GM18511 (cell line): ENCODE measurements around the gene BIRC2.
A peak's percentile ranks its signal among the peaks of the same experiment; 100 is the strongest.

Experiments used
- ATAC-seq: cut with Tn5 transposase; IDR thresholded peaks from one replicate; pipeline ENCODE4 v1.9.1; 2021; ENCODE audit warnings: mild to moderate bottlenecking, moderate library complexity; ENCODE audit not compliant: unreplicated experiment

BIRC2 gene

DNA sequence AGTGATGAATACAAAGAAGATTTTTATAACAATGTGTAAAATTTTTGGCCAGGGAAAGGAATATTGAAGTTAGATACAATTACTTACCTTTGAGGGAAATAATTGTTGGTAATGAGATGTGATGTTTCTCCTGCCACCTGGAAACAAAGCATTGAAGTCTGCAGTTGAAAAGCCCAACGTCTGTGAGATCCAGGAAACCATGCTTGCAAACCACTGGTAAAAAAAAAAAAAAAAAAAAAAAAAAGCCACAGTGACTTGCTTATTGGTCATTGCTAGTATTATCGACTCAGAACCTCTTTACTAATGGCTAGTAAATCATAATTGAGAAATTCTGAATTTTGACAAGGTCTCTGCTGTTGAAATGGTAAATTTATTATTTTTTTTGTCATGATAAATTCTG lies 24.5 kb upstream of the BIRC2 start:
- ATAC-seq: no peak

DNA sequence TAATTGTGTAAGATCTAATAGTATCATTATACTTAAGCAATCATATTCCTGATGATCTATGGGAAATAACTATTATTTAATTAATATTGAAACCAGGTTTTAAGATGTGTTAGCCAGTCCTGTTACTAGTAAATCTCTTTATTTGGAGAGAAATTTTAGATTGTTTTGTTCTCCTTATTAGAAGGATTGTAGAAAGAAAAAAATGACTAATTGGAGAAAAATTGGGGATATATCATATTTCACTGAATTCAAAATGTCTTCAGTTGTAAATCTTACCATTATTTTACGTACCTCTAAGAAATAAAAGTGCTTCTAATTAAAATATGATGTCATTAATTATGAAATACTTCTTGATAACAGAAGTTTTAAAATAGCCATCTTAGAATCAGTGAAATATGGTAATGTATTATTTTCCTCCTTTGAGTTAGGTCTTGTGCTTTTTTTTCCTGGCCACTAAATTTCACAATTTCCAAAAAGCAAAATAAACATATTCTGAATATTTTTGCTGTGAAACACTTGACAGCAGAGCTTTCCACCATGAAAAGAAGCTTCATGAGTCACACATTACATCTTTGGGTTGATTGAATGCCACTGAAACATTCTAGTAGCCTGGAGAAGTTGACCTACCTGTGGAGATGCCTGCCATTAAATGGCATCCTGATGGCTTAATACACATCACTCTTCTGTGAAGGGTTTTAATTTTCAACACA lies 23.3 kb upstream of the BIRC2 start:
- ATAC-seq: no peak

DNA sequence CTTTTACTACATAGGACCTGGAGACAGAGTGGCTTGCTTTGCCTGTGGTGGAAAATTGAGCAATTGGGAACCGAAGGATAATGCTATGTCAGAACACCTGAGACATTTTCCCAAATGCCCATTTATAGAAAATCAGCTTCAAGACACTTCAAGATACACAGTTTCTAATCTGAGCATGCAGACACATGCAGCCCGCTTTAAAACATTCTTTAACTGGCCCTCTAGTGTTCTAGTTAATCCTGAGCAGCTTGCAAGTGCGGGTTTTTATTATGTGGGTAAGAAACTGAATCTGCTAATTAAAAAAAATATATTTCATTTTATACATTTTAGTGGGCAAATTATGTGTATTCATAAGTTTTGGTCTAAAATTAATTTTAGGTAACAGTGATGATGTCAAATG lies 21.9 kb upstream of the BIRC2 start:
- ATAC-seq: no peak

DNA sequence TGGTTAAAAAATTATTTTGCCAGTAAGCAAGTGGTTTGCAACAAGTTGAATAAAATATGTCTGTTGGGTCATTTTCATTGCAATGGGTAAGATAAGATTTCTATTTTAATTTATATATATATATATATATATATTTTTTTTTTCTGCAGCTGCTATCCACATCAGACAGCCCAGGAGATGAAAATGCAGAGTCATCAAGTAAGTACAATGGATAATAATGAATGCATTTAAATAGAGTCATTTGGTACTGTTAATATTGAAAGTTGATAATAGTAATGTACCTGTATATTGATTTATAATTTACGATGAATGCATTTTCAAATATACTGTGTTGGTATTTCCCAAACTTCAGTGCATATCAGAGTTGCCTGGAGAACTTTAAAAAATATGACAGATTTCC lies 18.3 kb upstream of the BIRC2 start:
- ATAC-seq: no peak

DNA sequence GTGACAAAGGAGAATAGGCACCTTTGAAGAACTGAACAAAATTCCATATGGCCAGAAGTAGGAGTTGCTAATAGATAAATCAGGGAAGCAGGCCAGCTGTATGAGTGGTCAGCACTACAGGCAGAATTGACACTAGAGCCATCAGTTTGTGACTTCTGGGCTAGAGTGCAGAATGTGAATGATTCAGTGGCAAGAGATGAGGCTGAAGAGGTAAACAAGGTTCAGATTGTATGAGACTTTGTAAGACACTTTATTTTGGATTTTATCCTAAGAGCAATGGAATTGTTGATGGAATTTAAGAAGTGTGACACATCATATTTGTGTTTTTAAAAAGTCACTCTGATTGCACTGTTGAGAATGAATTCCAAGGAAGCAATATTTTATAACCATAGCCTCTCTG lies 16.8 kb upstream of the BIRC2 start:
- ATAC-seq: no peak

DNA sequence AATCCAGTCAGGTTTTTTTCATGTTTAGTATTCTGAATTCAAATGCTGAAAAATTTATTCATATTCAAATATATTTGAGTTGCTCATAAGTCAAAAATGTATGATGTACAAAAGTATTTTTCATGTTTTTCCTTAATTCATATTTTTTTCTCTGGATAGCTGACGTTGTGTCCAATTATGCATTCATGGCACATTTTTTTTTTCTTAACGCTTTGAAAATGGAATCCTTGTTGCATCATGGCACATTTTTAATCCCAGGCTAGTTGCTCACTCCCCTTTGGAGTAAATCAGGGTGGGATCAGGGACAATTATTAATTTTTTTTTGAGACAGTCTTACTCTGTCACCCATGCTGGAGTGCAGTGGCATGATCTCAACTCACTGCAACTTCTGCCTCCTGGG lies 15.7 kb upstream of the BIRC2 start:
- ATAC-seq: no peak

DNA sequence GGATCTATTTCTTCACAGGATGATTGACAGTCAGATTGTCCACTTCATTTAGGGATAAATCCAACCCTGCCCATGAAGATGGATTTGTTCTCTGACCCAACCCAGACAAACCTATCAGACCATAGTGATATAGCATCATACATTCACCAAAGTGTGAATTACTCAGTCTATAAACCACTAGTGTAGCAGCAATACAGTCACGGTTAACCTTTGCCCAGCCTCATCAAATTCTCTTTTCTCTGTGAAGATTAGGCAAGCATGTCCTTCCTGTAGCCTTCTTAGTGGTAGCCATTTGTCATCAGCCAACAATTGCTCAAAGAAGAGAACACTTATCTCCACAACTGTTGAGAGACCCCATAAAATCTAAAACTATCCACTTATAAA lies 14.4 kb upstream of the BIRC2 start:
- ATAC-seq: no peak

DNA sequence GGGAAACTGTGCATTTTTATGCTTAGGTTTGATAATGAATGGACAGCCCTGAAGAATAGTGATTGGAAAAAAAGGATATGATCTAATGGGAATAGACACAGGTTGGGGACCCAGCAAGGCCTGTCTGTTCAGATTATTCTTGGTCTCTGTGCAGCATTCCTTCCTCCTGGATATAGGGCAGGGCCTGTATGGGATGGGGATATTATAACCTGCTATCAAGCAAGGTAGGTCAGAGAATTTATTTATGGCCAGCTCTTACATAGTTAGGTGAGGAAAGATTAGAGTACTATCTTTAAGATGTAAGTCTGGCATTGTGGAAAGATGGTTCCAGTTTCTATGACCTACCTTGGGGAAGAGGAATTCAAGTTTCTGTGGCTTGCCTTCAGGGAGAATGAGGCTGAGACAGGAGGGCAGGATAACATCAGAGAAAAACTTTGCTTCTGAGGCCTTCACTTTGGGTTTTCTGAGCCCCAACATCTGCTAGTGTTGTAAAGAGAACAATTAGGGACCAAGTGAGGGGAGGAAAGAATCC lies 8.5 kb upstream of the BIRC2 start:
- no peak for ATAC-seq

DNA sequence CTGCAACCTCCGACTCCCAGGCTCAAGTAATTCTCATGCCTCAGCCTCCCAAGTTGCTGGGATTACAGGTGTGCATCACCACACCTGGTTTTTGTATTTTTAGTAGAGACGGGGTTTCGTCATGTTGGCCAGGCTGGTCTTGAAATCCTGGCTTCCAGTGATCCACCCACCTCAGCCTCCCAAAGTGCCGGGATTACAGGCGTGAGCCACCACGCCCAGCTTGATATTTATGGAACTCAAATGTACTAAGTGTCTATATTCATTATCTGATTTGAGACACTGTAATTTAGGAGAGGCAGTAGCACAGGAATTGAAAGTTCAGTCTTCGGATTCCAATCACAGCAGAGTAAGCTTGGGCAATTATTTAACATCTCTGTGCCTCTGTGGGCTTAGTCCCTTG lies 5.7 kb upstream of the BIRC2 start:
- ATAC-seq: peak; percentile 18

DNA sequence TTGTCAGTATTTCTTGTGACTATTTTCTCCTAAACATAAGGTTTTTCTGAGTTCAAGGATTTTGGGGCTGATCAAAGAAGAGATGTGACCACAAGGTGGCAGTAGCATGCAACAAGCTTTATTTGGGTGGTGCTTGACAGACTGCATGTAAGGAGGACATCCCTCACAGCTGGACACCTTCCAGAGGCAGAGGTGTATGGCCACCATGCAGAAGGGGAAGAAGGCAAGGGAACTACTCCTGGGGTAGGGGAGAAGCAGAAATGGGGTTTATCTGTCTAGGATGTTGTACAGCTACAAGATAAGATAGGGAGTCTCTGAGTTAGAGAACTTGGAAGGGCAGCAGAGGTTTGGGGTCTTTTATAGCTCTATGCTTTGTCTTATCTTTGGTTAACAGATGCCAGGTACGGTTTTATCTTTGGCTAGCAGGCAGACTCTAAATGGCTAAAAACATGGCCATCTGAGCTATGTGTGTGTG lies 5.1 kb upstream of the BIRC2 start:
- ATAC-seq: peak; percentile 49

DNA sequence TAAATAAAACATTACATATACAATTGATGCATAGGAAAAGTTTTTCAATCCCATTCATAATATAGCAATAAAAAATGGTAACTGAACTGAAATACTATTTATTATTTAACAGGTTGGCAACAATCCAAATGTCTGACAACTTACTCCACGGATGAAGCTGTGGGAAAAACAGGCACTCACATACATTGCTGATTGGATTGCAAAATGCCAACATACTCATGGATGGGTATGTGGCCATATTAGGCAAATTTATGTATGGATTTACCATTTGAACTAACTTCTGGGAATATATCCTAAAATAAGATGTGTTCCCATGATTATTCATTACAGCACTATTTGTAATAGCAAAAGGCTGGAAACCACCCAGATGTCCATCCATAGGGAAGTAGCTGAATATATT lies 3.2 kb upstream of the BIRC2 start:
- ATAC-seq: no peak

DNA sequence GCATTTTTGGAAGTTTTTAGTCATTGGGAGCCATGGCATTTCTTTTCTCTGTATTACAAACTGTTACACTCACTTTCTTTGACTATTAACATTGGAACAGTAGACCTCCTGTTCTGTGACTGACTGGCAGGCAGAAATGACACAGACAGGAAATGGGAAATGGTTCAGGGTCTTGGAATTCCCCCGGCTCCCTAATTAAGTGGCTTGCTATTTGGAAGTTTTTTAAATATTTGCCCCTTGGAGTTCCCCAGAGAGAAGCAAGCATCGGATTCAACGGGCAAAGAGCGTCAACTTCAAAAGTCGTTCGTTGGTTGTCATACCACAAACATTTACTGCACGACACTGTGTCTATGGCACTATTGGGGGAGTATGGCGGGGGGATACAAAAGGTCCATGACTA lies 1.1 kb upstream of the BIRC2 start:
- ATAC-seq: no peak

DNA sequence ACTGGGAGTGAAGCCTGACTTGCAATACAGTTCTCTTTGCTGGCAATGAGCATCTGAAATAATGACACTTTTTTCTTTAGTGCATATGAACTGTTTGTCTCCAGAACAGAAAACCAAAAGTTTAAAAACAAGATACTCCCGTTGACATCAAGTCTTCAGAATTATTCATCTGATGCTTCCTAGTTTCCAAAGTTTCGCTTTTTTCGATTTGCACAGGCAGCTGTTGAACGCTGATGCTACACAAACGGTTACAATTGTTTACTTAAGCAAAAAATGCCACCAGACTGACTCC lies 612 bp upstream of the BIRC2 start:
- ATAC-seq: no peak

DNA sequence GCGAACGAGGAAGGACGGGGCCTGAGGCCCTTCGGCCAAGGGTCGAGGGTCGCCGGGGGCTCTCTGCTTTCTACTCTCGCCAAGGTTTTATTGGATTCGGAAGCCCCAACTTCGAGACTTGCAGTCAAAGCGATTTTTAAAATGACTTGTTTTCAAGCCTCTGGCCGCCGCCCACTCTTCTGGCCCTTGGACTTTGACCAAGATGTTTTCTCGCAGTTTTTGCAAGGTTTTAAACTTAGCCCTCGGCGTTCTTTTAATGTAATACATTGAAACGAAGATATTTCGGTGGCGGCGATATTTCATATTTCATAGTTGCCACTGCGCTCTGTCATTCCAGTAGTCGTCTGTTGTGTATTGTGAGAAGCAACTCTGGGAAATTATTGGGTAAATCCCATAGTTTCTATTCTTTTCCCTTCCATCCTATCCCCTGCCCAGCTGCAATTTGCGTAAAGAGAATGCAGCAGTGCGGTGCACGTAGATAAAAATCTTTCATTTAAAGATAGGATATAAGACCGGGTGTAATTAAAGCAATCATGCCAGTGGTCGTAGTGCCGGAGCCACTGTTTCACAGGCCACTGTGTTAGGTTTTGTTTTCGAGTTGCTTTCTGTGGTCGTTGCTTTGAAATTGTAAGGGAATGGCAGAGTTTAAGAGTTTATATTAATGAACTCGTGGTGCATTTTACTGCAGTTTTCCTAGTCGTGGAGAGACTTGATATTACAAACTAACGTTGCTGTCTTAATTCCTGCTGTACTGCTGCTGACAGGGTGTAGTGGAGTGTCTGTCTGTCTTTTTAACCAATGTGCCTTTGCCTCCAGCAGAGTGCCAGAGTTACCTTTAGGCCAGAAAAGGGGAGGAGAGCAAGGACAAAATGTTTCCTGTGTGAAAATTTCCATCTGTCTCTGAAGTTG lies 702 bp downstream of the BIRC2 start:
- peak; percentile 27 for ATAC-seq

DNA sequence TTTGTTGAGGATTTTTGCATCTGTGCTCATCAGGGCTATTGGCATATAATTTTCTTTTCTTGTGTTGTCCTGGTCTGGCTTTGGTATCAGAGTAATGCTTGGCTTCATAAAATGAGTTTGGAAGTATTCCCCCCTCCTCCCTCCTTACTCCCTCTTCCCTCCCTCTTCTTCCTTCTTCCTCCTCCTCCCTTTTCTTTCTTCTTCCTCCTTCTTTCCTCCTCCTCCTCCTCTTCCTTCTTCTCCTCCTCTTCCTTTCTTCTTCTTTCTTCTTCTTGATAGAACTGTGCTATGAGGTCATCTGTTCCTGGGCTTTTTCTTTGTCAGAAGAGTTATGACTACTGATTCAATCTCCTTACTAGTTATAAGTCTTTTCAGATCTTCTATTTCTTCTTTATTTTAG lies 10.1 kb downstream of the BIRC2 start:
- no peak for ATAC-seq

DNA sequence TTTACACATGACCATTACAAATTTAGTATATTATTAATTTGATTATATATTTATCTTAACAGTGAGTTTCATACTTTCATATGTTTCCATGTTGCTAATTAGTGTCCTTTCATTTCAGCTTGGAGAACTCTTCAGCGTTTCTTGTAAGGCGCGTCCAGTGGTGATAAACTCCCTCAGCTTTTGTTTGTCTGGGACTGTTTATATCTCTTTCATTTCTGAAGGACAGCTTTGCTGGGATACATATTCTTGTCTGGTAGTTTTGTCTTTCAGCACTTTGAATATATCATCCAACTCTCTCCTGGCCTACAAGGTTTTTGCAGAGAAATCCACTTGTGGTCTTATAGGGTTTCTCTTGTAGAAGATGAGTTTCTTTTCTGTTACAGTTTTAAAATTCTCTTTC lies 12.4 kb downstream of the BIRC2 start:
- ATAC-seq: no peak

DNA sequence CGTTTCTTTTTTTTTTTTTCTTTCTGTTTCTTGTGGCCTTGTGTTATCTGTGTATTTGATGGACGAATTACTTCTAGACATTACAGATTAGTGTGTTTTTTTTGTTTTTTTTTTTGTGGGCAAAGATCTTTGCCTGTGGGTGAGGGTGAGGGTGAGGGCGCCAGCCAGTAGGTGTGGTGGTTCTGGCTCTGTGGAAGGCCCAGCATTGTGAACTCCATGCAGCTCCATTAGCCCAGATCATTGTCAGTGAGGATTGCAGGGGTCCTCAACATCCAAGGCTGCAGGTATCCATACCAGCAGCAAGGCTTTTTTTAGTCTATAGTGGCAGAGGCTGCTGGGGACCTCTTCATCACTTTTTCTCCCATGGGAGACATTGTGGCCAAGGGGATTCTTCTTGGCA lies 13.7 kb downstream of the BIRC2 start:
- ATAC-seq: no peak

DNA sequence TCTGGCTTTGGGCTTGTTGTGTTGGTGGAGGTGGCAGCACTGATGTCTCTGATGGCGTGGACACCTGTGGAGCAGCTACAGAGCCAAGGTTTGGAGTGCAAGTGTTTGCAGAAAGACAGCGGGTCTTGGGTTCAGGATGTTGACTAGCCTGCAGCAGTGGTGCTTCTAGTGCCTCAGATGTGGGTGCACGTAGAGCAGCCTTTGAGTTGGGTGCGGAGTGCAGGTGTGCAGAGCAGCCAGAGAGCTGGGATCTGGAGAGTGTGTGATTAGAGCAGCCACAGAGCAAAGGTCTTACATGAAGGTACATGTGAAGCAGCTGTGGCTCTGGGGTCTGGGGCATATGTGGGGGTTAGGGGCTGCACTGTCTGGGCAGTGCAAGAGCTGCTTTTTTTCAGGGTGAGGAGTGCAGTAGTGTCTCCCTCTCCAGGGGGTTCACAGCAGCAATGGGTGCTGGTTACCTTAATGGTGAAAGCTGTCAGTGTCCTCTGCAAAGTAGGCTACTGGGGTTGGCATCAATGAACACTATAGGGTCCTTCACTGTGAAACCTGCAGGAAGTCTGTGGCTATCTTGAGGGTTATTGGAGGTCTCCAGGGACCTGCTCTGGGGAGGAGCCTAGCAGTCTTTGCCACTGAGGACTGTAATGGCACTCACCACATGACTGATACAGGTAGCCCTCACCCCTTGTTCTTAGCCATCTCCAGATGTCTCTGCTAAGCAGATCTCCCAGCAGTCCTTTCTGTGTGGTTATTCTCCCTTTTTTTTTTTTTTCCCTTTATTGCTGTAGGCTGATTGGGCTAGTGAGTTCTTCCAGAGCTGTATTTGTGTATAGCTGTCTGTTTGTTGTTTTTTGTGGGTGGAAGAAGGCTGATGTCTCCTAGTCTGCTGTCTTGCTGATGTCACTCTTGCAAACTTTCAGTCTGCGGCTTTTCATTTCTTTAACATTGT lies 14.3 kb downstream of the BIRC2 start:
- ATAC-seq: peak; percentile 99

DNA sequence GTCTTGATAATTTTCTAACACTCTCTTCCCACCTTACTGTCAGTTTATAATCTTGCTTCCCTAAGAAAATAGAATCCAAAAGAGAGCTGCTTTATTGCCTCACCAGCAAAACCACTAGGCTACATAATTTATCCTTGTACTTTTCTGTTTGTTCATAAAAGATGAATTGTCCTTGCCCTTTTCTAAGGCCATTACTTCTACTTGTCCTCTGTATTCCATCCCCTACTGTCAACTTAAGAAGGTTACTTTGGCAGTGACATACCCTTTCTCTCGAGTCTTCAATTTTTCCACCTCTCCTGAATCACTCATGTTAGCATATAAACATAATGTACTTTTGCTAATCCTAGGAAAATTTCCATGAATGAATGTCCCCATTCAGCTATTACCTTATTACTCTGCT lies 18.0 kb downstream of the BIRC2 start:
- ATAC-seq: no peak

DNA sequence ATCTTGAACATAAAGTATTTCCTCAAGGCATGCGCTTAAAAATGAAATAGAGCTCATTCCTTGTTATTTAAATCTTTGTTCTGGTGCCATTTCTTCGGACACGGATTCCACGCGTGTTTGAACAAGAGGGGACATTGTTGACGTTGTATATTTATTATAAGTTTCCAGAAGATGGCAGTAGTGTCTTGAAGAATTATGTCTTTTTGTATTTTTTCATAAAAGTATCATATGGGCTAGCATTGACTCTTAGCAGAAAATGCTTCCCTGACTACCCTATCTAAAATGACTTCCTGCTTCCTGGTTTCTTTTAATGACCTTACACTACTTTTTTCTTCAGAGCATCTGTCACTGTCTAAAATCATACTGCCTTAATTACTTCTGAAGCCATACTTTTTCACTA lies 20.4 kb downstream of the BIRC2 start:
- ATAC-seq: no peak

DNA sequence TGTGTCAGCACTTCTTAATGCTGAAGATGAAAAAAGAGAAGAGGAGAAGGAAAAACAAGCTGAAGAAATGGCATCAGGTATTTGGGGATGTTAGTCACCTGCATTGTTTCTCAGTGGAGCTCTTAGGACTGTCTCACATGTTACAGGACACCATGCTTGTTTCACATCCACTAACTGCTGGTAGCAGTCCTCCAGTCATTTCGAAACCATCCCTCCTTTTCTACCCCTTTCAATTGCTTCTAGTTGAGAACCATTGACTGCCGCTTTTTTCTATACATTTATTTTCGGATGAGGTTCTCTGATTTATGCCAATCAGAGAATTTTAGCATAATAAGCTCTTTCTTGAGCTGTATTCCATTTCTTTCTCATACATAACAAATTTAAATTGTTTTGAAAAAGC lies 21.5 kb downstream of the BIRC2 start:
- ATAC-seq: peak; percentile 100
